DMS53 (cell line): ENCODE measurements around the gene WDFY4.

Experiments used
- DNase-seq: peaks from one replicate; lab custom pipeline; 2025; lab: John Stamatoyannopoulos, UW

Gene WDFY4

GRCh38 chr10:48796713-48797245 lies 112.1 kb downstream of the WDFY4 start:
- peak; percentile 25 for DNase-seq

GRCh38 chr10:48797830-48798229 lies 113.2 kb downstream of the WDFY4 start:
- no peak for DNase-seq

GRCh38 chr10:48798481-48799254 lies 114.0 kb downstream of the WDFY4 start:
- DNase-seq: peak; percentile 54

DNA sequence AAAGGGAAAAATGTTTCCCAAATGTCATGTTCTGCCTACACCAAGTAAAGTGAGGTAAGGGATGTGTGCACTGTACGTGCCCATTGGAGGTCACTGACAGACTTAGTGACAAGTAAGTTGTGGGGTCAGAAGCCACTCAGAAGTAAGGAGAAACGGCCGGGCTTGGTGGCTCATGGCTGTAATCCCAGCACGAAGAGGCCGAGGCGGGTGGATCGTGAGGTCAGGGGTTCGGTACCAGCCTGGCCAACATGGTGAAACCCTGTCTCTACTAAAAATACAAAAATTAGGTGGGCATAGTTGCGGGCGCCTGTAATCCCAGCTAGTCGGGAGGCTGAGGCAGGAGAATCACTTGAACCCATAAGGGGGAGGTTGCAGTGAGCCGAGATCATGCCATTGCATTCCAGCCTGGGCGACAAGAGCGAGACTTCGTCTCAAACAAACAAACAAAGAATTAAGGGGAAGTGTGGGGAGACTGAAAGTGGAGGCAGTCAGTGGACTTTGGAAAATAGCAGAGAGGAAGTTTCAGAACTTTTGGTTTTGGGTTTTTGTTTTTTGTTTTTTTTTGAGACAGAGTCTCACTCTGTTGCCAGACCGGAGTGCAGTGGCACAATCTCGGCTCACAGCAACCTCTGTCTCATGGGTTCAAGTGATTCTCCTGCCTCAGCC lies 114.8 kb downstream of the WDFY4 start:
- DNase-seq: no peak

DNA sequence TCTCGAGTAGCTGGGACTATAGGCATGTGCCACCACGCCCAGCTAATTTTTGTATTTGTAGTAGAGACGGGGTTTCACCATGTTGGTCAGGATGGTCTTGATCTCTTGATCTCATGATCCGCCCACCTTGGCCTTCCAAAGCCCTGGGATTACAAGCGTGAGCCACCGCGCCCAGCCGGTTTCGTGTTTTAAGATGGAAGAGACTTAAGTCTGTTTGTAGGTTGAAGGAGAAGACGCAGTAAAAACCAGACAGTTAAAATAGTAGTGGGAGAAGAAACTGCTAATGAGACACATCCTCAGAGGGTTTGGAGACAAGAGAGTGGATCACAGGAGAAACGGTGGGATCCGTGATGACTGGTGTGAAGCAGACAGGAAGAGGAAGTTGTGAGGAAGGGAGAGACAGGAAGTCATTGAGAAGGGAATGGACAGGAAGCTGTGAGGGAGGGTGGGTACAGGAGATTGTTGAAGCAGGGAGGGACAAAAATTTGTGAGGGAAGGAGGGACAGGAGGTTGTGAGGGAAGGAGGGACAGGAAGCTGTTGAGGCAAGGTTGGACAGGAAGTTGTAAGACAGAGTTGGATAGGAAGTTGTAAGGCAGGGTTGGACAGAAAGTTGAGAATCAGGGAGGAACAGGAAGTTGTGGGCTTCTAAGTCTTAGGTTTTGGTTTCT lies 115.5 kb downstream of the WDFY4 start:
- DNase-seq: peak; percentile 23

DNA sequence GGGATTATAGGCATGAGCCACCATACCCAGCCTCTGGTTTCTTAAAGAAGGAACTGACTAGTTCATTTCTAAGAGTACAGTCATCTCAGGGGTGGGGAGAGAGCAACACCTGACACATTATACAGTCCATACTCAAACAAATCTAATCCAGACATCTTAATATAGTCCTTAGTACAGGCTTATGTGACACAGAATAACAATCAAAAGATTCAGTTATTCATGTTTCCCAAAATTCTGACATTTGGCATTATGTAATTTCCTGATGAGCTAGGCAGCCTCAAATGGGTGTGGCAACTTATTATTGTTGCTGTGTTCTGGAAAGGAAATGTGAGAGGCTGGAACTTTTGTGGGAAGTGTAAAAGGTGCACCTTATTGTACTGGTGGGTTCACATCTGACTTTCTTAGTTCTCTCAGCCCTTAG lies 116.3 kb downstream of the WDFY4 start:
- no peak for DNase-seq

DNA sequence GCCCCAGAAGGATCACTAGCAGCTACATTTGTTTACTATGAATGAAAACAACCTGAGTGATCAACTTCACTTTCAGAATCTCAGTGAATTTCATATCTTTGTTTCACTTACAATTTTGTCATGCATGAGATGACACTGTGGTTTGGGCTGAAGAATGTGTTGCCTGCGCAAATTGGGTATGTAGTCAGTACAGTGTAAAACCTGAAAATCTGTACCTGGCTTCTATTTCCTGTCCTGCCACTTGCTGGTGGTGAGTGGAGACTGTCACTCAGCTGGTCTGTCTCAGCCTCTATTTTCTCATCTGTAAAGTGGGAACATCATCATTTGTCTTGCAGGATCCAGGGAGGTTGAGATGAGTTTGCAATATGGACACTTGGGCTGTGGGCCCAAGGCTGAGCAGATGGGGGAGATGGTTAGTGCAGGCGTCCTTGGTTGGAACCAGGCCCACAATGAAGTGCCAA lies 118.0 kb downstream of the WDFY4 start:
- no peak for DNase-seq

DNA sequence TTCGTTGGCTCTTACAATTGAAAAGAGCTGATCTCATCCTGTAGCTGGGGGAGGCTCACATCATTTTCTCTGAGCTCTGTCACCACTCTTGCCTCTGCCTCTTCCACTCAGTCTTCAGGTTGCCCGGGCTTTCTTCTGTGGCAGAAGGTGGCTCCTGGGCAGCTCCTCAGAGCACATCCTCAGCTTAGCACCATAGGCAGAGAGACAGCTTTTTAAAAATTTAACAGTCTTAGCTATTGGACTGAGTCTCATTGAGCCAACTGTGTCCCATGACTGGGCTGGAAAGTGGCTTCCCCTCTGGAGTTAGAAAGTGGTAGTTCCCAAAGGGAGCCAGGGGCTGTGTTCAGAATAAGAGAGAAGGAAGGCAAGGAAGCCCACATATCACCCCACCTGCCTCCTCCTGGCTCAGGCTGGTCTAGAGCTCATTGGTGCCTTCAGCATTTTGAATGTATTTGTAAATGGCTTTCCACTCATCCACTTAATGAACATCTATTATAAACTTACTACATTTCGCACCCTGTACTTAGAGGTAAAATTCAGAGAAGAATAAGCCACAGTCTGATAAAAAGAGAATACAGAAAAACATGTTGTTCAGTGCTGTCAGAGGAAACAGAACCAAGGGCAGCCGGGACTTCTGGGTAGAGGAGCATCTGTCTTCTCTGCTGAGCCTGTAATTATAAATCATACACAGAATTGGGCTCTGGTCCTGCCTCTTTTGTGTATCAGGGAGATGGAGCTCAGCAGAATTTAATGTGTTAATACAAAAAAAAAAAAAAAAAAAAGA lies 119.3 kb downstream of the WDFY4 start:
- peak; percentile 59 for DNase-seq

- DNase-seq: peak; percentile 92
These were observed 120.1 kb downstream of the WDFY4 start for GRCh38 chr10:48804740-48805182.

- DNase-seq: peak; percentile 36
These were observed 120.7 kb downstream of the WDFY4 start for GRCh38 chr10:48805411-48805810.

GRCh38 chr10:48805848-48806247 lies 121.2 kb downstream of the WDFY4 start:
- no peak for DNase-seq

- no peak for DNase-seq
These were observed 121.7 kb downstream of the WDFY4 start for GRCh38 chr10:48806342-48806741.

- no peak for DNase-seq
These were observed 123.3 kb downstream of the WDFY4 start for GRCh38 chr10:48807791-48808470.

GRCh38 chr10:48809261-48809660 lies 124.6 kb downstream of the WDFY4 start:
- DNase-seq: no peak

GRCh38 chr10:48811461-48811860 lies 126.8 kb downstream of the WDFY4 start:
- no peak for DNase-seq

DNA sequence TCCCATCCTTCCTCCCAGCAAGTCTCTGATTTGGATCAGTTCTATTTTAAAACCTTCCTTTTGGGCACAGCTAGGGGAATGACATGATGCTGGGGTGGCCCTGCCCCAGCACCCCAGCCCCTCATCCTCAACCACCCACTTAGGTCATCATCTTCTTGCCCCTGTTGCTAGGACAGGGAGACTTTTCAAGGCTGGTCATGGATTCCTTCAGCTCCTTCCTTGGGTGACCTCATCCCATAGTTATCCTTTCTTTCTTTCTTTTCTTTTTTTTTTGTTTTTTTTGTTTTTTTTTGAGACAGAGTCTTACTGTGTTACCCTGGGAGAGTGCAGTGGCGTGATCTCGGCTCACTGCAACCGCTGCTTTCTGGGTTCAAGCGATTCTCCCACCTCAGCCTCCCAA lies 127.2 kb downstream of the WDFY4 start:
- no peak for DNase-seq

DNA sequence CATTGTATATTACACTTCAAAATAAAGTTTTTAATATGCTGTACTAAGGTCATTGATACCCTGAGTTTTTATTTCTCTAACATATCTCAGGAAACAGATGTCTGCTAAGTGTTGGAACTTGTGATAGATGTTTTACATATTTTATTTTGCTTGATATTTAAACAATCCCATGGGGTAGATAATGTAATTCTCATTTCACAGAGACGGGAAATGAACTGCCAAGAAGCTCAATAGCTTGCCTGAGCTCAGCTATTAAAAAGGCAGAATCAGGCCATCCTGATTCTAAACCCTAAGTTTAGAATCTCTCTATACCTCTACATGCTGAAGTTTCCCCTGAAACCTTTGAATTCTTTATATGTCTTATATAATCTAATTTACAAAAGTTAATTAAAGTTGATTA lies 128.6 kb downstream of the WDFY4 start:
- DNase-seq: no peak

GRCh38 chr10:48813825-48814224 lies 129.2 kb downstream of the WDFY4 start:
- DNase-seq: no peak

DNA sequence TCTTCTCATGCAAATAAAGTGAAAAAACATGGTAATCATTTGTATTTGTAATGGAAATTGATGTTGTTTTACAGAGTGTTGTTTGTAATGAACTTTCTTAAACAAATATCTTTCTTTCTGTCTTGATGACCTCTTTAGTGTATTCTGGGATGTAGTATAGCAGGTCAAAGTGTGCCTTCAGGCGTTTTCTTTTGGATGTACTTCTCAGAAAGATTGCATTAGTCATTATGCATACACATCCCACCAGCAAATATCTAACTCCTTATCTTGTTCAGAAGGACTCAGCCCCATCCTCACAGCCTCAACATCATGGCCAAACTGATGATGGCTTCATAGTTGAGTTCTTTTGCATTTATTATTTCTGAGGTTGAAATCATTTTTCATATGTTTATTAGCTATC lies 130.3 kb downstream of the WDFY4 start:
- no peak for DNase-seq

- DNase-seq: no peak
These were observed 132.5 kb downstream of the WDFY4 start for GRCh38 chr10:48817141-48817540.

- DNase-seq: no peak
These were observed 133.4 kb downstream of the WDFY4 start for GRCh38 chr10:48818081-48818480.
